NCI-H2029 (cell line): ENCODE data around the gene EML2.
"Not testable (repeated sequence)": the region's sequence is repeated elsewhere in the genome, so short reads cannot be mapped to it uniquely, and the experiment has no call there.

ENCODE experiments used
- DNase-seq: peaks from one replicate; lab custom pipeline; 2025; lab: John Stamatoyannopoulos, UW

EML2 gene, protein sequence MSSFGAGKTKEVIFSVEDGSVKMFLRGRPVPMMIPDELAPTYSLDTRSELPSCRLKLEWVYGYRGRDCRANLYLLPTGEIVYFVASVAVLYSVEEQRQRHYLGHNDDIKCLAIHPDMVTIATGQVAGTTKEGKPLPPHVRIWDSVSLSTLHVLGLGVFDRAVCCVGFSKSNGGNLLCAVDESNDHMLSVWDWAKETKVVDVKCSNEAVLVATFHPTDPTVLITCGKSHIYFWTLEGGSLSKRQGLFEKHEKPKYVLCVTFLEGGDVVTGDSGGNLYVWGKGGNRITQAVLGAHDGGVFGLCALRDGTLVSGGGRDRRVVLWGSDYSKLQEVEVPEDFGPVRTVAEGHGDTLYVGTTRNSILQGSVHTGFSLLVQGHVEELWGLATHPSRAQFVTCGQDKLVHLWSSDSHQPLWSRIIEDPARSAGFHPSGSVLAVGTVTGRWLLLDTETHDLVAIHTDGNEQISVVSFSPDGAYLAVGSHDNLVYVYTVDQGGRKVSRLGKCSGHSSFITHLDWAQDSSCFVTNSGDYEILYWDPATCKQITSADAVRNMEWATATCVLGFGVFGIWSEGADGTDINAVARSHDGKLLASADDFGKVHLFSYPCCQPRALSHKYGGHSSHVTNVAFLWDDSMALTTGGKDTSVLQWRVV

DNA sequence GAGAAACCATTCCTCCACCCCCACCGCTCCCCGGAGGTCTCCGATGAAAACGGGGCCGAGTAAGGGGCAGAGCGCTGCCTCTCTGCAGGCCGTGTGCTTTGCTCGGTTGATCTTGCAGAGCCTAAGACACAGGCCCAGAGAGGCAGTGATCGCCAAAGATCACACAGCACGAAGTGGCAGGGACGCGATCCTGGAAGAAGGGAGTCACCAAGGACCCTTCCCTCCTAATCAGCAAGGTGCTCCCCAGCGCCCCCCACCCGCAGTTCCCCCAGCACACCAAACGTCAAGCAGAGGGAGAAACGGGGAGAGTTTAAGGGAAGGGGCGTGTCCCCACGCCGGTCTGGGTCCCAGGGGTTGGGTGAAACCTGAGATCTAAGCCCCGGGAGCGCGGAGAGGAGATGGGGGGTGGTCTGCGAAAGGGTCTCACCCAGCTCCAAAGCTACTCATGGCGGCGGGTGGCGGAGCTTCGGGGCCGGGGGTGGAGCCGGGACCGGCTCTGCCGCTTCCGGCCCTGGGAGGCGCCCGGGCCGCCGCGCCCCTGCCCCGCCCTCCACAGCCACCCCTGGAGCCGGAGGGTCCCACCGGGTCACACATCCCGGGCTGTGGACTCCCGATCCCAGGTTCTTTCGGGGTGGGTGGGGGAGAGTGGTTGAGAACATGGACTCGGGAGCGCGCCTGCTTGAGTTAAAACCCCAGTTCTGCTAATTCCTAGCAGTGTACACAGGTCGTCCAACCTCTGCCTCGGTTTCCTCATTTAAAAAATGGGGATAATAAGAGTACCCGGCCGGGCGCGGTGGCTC lies at the start of gene EML2:
EML2 (minus strand) TSS at position 468 of the 800 bp plus-strand sequence; CDS start at position 447, 21 bp downstream.
- DNase-seq: peak; percentile 7

DNA sequence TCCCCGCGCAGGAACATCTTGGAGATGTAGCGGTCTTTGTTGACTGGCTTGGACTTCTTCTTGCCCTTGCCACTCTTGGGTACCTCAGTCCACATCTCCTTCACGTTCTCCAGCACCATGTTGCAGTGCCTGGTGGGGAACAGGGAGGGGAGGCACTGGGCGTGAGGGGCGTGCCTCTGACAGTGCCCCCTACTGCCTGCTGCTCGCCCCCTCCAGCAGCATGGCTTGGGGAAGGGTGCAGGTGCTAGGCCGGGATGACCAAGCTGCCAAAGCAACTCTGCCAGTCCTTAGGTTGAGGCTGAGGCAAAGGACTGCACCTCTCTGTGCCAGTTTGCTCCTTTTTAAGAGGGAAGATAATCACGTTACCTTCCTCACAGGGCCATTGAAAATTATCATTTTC lies 48.4 kb upstream of the EML2 start:
- DNase-seq: no peak

DNA sequence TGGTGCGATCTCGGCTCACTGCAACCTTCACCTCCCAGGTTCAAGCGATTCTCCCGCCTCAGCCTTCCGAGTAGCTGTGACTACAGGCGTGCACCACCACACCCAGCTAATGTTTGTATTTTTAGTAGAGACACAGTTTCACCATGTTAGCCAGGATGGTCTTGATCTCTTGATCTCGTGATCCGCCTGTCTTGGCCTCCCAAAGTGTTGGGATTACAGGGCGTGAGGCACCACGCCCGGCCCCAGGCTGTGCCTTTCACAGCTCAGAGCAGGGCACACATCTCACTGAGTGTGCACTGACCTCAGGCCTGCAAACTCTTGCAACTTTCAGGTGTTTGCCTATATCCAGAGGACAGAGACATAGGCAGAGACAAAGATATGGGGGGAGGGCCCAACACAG lies 45.8 kb upstream of the EML2 start:
- not testable (repeated sequence) for DNase-seq

DNA sequence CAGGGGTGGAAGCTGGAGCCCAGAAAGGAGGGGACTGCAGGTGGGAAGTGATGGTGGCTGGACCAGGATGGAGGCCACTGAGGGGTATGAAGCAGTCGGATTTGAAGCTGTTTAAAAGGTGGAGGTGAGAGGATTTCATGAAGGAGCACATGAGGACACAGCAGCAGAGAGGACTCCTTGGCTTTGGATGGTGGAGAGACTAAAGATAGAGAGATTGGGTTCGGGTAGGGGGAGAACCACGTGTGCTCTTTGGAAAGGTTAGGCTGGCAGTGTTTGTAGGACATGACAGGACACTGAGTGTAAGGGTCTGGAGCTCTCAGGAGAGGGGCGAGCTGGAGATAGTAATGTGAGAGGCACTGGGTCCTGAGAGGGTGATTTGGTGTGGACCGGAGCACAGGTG lies 43.7 kb upstream of the EML2 start:
- no peak for DNase-seq

DNA sequence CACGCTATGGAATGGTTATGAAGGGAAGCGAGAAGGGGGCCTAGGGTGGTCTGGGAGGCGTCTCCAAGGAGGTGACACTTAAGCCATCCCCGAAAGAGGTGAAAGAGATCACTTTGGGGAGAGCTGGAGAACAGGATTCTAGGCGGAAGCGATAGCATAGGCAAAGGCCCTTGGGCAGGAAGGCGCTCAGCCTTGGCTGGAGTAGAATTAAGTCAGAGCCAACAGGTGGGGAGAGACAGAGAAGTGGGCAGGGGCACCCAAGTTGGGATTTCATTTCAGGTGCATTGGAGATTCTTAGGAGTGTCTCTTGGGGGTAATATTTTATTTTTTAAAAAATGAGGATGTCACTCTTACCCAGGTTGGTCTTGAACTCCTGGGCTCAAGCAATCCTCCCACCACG lies 42.9 kb upstream of the EML2 start:
- no peak for DNase-seq

DNA sequence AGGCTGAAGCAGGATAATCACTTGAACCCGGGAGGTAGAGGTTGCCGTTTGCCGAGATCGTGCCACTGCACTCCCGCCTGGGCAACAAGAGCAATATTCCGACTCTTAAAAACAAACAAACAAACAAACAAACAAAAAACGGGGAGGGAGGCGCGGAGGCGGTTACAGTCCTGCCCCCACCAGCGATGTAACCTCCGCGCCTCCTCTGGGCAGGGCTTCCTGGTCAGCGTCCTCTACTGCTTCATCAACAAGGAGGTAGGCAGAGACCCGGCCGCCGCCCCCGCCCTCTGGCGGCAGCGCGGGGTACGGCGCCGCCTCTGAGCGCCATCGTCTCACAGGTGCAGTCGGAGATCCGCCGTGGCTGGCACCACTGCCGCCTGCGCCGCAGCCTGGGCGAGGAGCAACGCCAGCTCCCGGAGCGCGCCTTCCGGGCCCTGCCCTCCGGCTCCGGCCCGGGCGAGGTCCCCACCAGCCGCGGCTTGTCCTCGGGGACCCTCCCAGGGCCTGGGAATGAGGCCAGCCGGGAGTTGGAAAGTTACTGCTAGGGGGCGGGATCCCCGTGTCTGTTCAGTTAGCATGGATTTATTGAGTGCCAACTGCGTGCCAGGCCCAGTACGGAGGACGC lies 42.3 kb upstream of the EML2 start:
- peak; percentile 63 for DNase-seq

DNA sequence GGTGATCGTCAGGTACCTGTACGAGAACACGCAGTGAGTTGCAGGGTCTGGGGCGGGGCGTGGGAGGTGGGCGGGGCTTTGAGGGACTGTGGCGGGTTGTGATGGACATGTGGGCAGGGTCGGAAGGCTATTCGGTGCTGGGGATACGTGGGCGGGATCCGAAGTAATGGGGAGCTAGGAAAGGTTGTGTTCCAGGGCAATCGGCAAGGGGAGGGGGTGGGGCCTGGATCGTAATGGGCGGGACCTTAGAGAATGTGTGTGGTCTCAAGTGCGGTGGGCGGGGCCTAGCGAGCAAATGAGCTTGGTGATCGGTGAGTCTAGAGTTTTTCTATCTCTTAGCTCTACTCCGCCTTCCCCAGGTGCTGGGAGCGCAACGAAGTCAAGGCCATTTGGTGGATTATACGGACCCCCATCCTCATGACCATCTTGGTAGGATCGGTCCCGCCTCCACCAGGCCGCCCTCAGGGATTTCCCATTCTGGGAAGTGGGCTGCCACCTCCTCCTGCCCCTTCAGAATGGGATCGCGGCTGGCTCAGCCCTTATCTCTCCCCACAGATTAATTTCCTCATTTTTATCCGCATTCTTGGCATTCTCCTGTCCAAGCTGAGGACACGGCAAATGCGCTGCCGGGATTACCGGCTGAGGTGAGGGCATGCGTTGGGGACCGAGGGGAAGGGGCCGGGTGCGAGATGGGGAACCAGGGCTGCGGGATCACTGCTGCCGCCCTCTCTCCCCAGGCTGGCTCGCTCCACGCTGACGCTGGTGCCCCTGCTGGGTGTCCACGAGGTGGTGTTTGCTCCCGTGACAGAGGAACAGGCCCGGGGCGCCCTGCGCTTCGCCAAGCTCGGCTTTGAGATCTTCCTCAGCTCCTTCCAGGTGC lies 38.4 kb upstream of the EML2 start:
- DNase-seq: peak; percentile 85

DNA sequence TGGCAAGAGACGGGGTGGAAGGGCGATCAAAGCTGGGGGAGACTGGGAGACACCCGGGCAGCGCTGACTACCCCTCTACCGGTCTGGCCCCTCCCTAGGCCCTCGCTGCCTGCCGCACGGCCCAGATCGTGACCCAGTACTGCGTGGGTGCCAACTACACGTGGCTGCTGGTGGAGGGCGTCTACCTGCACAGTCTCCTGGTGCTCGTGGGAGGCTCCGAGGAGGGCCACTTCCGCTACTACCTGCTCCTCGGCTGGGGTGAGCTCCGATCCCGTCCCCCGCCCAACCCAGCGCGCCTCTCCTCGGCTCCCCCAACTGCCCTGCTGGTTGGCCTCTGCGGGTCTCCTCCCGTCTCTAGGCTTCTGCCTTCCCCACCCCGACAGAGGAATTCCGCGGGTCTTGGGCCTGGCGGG lies 37.7 kb upstream of the EML2 start:
- no peak for DNase-seq

DNA sequence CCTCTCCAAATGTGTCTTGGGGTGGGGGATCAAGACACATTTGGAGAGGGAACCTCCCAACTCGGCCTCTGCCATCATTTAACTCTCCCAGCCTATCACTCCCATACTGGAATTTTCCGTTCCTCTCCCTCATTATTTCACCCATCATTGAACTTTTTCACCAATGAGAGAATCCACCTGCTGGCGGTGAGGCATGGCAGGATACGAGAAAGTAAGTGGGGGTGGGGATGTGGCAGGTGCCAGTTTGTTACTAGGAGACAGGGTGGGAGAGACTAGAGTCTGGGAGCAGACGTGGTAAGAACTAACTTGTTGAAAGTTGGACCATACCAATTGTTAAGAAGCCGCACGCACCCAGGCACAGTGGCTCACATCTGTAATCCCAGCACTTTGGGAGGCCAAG lies 35.7 kb upstream of the EML2 start:
- DNase-seq: no peak

DNA sequence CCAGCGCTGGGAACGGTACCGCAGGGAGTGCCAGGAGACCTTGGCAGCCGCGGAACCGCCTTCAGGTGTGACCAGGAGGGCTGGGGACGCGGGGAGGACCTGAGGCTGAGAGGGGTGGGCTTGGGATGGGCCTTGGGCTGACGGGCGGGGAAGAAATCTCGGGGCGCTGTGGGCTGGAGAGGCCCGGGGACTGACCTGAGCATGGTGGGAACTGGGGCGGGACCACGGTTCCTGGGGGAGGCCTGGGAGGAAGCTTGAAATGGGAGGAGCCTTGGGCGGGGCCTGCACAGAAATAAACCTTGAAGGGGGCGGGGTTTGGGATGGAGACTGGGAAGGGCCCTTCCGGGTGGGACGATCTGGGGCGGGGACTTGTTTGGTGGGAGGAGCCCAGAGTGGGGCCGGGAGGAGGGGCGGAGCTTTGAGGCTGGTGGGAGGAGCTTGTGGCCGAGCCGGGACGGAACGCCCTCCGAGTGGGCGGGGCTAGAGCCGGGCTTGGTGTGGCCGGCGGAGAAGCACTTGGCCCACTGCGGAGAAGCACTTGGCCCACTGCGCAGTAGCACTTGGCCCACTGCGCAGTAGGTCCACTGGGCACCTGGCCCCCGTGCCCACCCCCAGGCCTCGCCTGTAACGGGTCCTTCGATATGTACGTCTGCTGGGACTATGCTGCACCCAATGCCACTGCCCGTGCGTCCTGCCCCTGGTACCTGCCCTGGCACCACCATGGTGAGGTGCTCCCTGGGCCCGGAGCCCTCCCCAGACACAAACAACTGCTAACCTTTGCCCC lies 31.7 kb upstream of the EML2 start:
- DNase-seq: peak; percentile 89

DNA sequence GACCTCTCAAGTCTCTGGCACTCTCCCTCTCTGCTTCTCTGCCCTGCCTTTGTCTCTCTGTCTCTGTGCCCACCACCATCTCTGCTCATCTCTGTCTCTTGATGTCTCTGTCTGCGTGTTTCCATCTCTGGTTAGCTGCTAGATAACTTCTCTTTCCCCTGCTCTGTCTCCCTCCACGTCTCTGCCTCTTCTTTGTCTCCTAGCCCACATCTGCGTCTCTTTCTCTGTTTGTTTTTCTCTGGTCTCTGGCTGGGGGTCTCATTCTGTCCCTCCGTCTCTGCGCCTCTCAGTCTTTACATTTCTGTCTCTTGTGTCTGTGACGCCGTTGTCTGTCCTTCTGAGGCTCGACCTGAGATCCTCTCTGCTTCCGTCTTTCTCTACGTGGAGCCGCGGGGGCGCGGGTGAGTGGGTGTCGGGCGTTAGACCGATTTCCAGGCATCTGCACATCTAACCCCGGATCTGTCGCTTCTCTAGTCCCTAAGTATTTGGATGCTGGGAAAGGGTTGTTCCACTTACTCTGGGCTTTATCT lies 29.2 kb upstream of the EML2 start:
- no peak for DNase-seq

DNA sequence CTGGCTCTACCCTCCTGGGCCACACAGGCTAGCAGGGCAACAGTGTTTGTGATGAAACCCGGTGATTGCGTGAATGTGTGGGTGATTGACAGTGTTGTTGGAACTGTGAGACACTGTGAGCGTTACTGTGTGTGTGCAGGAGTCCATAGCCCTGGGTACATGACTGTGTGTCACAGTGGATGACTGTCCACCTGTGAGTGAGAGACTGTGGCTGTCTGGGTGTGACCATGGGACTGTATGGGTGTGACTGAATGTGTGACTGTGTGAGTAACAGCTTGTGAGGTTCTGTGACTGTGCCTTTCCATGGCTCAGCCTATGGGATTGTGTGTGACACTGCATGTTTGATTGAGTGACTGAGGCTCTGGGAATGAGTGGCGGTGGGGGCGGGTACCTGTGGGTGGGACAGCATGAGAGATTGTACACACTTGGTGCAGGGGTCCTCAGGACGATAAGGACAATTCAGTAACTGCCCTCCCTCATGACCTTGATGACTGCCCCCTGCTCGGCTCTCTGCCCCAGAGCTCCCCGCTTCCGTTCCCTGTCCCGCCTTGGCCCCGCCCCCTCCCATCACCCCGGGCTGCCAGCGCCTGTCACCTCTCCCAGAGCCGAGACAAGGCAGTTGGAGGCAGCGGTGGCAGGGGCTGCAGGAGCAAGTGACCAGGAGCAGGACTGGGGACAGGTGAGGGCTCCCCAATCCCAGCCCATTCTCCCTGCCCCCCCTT lies 28.6 kb upstream of the EML2 start, which contains the start of gene GIPR:
GIPR (plus strand) TSS at position 602 of the 722 bp plus-strand sequence. CDS start 1,300 bp downstream, outside the sequence.
- DNase-seq: peak; percentile 41

DNA sequence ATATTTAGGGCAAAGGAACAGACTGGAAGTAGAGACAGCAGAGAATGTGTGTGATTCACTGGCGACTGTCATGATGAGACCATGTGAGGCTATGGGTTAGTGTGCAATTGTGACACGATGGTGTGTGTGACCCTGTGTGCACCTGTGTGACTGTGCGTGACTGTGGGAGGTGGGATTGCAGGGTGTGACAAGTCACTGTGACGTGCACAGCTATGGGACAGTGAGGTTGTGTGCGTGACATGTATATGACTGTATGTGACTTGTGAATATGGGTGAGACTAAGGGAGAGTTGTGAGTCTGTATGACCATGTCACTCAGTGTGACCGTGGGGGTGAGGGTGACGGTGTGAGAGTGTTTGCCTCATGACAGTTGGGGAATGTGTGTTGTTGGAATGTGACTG lies 25.4 kb upstream of the EML2 start:
- no peak for DNase-seq

DNA sequence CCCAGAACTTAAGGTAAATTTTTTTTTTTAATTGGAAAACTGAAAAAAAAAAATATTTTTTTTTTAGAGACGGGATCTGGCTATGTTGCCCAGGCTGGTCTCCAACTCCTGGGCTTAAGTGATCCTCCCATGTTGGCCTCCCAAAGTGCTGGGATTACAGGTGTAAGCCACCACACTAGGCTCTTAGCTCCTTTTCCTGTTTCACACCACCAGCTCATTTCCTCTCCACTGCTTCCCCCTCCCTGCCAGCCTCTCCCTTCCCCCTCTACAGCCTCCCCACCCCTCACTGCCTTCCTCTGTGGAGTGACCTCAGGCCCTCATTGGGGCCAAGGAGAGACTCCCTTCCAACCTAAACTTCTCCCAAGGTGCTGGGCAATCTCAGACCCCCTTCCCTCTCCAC lies 24.6 kb upstream of the EML2 start:
- no peak for DNase-seq

DNA sequence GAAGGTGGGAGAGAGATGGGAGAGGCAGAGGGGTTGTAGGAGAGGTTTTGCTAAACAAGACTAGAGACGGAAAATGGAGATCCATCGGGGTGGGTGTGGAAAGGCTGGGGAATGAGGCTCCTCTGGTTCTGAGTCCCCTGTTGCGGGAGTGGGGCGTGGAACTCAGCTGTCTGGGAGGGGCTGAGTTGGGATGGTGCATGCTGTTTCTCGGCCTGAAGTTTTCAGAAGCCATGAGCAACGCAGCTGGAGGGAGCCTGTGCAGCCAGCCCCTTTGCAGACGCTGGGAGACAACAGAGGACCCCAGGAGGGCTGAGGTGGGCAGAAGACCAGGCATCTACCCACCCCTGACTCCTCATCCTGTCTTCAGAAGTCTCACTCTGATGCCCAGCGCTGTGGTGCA lies 21.4 kb upstream of the EML2 start:
- no peak for DNase-seq

DNA sequence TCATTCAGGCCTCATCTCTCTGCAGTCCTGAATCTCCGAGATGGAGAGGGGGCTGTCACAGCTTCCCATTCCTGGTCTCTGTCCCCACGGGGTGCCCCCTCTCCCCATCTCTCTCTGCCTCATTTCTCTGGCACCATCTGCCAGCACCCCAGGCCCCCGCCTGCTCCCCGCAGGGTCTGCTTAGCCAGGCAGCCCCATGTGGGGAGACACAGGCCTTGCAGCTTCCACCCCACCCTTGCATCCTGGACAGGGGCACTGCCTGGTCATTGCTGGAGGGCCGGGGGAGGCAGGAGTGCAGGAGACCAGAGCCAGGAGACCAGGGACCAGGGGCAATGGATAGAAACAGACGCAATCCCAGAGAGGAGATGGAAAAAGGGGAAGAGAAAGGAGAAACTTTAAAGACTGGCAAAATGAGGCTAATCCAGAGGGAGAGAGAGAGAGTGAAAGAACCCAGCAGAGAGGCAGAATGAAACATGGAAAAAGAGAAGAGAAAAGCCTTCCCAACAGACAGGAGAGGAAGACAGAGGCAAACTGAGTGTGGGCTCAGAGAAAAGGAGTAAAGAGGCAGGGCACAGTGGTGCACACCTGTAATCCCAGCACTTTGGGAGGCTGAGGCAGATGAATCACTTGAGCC lies 20.0 kb upstream of the EML2 start:
- DNase-seq: no peak

DNA sequence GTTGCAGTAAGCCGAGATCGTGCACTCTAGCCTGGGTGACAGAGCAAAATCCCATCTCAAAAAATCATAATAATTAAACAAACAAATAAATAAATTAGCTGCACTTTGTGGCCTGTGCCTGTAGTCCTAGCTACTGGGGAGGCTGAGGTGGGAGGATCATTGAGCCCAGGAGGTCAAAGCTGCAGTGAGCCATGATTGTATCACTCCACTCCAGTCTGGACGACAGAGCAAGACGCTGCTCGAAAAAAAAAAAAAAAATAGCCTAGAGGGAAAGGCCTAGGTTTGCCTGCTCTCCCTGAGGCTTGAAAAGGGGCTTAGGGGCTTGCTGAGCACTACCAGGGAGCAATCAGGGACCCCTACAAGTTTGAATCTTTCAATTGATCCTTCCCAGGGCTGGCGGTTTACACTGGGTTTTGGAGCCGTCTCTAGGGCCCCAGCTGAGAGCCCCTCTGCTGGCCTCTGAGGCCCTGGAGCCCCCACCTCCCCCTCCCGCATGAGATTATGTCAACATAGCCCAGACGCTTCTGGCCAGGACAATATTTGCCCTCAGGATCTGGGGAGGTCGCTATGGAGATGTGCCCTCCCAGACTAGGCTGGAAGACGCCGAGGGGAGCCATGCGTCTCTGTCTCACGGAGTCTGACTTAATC lies 18.4 kb upstream of the EML2 start:
- no peak for DNase-seq

DNA sequence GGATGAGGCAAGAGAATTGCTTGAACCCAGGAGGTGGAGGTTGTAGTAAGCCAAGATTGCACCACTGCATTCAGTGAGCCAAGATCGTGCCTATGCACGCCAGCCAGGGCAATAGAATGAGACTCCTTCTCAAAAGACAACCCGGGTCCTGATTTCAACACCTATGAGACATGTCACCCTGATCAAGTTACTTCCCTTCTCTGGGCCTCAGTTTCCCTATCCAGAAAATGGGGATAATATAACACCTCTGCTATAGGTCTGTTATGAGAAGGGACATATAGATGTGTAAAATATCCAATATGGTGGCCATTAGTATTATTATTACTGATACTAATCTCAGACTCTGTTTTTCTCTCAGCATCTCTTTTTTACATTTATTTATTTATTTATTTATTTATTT lies 15.9 kb upstream of the EML2 start:
- DNase-seq: no peak
